Measurements from ENCODE around the gene CTRB1. TPM values are rescaled to one million over a fixed set of nuclear protein-coding genes. Genes with fewer than 3 reads are reported as not detected.

The CTRB1 gene
- total and polyA plus RNA-seq, 4 donors: 3.4 to 17.4 (median 6.3) TPM

DNA sequence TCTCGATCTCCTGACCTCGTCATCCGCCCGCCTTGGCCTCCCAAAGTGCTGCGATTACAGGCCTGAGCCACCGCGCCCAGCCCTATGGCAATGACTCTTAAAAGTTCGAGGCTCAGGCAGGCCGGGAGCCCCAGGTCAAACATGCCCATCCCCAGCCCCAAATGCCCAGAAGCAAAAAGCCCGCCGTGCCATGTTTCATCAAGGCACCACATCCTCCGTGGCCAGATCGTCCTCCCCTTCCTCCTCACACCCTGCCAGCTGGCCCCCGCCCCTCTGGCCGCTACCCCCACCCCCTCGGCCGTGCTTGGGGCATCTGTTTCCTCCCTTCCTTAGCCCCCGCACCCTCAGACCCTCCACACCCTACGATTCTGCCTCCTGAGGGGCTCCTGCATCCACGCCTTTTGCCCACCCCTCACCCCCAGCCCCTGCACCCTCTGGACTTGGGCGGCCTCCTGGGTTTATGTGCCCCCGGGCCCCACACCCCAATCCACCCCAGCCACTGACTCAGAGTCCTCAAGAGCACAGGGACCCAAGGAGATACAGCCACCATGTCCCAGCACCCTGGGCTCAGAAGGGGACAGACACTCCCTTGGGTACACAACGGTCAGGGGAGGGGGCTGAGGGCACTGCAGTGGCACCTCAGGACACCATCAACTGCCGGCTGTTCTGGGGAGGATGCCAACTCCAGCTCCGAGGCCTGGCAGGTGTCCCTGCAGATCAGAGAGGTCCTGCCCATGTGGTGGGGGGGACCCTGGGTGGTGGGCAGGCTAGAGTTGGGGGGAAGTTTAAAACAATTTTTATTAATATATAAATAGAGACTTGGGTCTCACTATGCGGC is 7.1 kb downstream of the CTRB1 start:
- 74% methylated on average over 26 of the region's 26 CpGs for WGBS, 2 donors
- Histone ChIP-seq H3K27ac (ENCODE audit: low read depth in 1 of 2, low read length in 2 of 2) (no peak overlapping the region), H3K36me3 (ENCODE audit: control insufficient read depth in 1 of 2, insufficient read depth in 2 of 2, low read length in 1 of 2) (peaks cover 0 to 8% of the 10 kb centered on the region in 2 donors), H3K4me1 (ENCODE audit: control insufficient read depth in 1 of 2, insufficient read depth in 2 of 2, low read length in 2 of 2) (no peaks in the 10 kb centered on the region), H3K27me3 (ENCODE audit: control insufficient read depth in 1 of 2, insufficient read depth in 2 of 2, low read length in 1 of 2) (no peaks in the 10 kb centered on the region), H3K4me3 (ENCODE audit: low read length in 2 of 2) (no peak overlapping the region), H3K9me3 (ENCODE audit: control insufficient read depth, low read length) (no peaks in the 10 kb centered on the region)
- no peak for DNase-seq
- intact Hi-C loops (cut with DNase I): loop anchor here (2.0 kb wide), 1 partner anchor 19 kb away; the partner anchor contains the start of gene CTRB2 (in 2 of the 2)
- no peak for ATAC-seq (ENCODE audit: low FRiP score)

DNA sequence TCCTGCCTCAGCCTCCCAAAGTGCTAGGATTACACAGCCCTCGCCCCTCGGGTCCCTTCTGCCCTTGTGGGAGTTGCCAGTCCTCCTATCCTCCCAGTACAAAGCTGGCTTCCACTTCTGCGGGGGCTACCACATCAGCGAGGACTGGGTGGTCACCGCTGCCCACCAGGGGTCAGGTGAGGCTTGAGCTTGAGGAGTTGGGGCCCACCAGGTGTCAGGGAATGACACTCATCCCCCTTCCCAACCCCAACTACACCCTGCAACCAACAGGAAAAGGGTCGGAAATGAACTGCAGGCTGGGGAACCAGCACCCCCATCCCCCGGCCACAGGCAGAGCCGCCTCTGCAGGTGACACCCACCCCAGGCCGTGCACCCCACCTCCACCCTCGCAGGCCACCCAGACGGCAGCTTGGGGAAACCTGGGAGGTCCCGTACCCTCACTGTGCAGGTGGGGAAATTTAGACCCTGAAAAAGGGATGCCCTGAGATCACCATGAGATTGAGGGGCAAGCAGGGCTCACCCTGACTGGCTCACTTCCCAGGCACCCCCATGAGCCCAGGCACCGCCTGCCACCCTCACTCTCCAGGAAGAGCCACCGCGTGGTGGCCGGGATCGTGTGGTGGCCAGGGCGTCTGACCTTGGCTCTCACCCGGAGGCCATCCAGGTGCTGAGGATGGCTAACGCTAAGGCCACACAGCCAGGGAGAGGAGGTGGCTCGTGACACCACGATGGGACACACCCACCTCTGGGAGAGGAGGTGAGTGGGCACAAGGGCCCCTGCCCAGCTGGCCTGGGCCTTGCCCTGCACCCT is 8.0 kb downstream of the CTRB1 start:
- H3K27me3 ChIP-seq (ENCODE audit: control insufficient read depth in 1 of 2, insufficient read depth in 2 of 2, low read length in 1 of 2): no peaks in the 10 kb centered on the region
- H3K9me3 ChIP-seq (ENCODE audit: control insufficient read depth, low read length): no peaks in the 10 kb centered on the region
- no peaks in the 10 kb centered on the region for H3K4me1 ChIP-seq (ENCODE audit: control insufficient read depth in 1 of 2, insufficient read depth in 2 of 2, low read length in 2 of 2)
- no peak overlapping the region for H3K27ac ChIP-seq (ENCODE audit: low read depth in 1 of 2, low read length in 2 of 2)
- H3K36me3 ChIP-seq (ENCODE audit: control insufficient read depth in 1 of 2, insufficient read depth in 2 of 2, low read length in 1 of 2): peaks cover 0 to 8% of the 10 kb centered on the region in 2 donors
- ATAC-seq (ENCODE audit: low FRiP score) (no peak), DNase-seq (no peak)
- intact Hi-C loops (cut with DNase I): no loop called here
- H3K4me3 ChIP-seq (ENCODE audit: low read length in 2 of 2): no peak overlapping the region
- 68 to 70% methylated on average over 16 to 22 of the region's 22 CpGs for WGBS, 2 donors

- DNase-seq (peak in 1 of 2 donors; percentile 64), ATAC-seq (ENCODE audit: low FRiP score) (no peak)
- Histone ChIP-seq H3K27ac (ENCODE audit: low read depth in 1 of 2, low read length in 2 of 2) (no peak overlapping the region), H3K4me3 (ENCODE audit: low read length in 2 of 2) (no peak overlapping the region), H3K9me3 (ENCODE audit: control insufficient read depth, low read length) (no peaks in the 10 kb centered on the region), H3K4me1 (ENCODE audit: control insufficient read depth in 1 of 2, insufficient read depth in 2 of 2, low read length in 2 of 2) (no peaks in the 10 kb centered on the region), H3K36me3 (ENCODE audit: control insufficient read depth in 1 of 2, insufficient read depth in 2 of 2, low read length in 1 of 2) (peaks cover 0 to 8% of the 10 kb centered on the region in 2 donors), H3K27me3 (ENCODE audit: control insufficient read depth in 1 of 2, insufficient read depth in 2 of 2, low read length in 1 of 2) (no peaks in the 10 kb centered on the region)
- 77 to 79% methylated on average over 18 of the region's 18 CpGs for WGBS, 2 donors
- intact Hi-C loops (cut with DNase I): no loop called here
Measured at GRCh38 chr16:75227361-75228142, 8.8 kb downstream of the CTRB1 start.

GRCh38 chr16:75228143-75228976 is 9.6 kb downstream of the CTRB1 start:
- DNase-seq (peak in 1 of 2 donors; percentile 61), ATAC-seq (ENCODE audit: low FRiP score) (no peak)
- WGBS, 2 donors: 80 to 82% methylated on average over 17 of the region's 17 CpGs
- Histone ChIP-seq H3K27me3 (ENCODE audit: control insufficient read depth in 1 of 2, insufficient read depth in 2 of 2, low read length in 1 of 2) (no peaks in the 10 kb centered on the region), H3K27ac (ENCODE audit: low read depth in 1 of 2, low read length in 2 of 2) (no peak overlapping the region), H3K9me3 (ENCODE audit: control insufficient read depth, low read length) (no peaks in the 10 kb centered on the region), H3K4me1 (ENCODE audit: control insufficient read depth in 1 of 2, insufficient read depth in 2 of 2, low read length in 2 of 2) (no peaks in the 10 kb centered on the region), H3K4me3 (ENCODE audit: low read length in 2 of 2) (no peak overlapping the region), H3K36me3 (ENCODE audit: control insufficient read depth in 1 of 2, insufficient read depth in 2 of 2, low read length in 1 of 2) (peaks cover 0 to 8% of the 10 kb centered on the region in 2 donors)
- intact Hi-C loops (cut with DNase I): no loop called here

- H3K36me3 ChIP-seq (ENCODE audit: control insufficient read depth in 1 of 2, insufficient read depth in 2 of 2, low read length in 1 of 2): peaks cover 0 to 8% of the 10 kb centered on the region in 2 donors
- WGBS, 2 donors: 84% methylated on average over 48 of the region's 48 CpGs
- no peak overlapping the region for H3K27ac ChIP-seq (ENCODE audit: low read depth in 1 of 2, low read length in 2 of 2)
- DNase-seq (no peak), ATAC-seq (ENCODE audit: low FRiP score) (no peak)
- no peaks in the 10 kb centered on the region for H3K9me3 ChIP-seq (ENCODE audit: control insufficient read depth, low read length)
- H3K27me3 ChIP-seq (ENCODE audit: control insufficient read depth in 1 of 2, insufficient read depth in 2 of 2, low read length in 1 of 2): no peaks in the 10 kb centered on the region
- H3K4me1 ChIP-seq (ENCODE audit: control insufficient read depth in 1 of 2, insufficient read depth in 2 of 2, low read length in 2 of 2): no peaks in the 10 kb centered on the region
- H3K4me3 ChIP-seq (ENCODE audit: low read length in 2 of 2): no peak overlapping the region
- intact Hi-C loops (cut with DNase I): no loop called here
Measured at GRCh38 chr16:75229172-75230031, 10.6 kb downstream of the CTRB1 start.

DNA sequence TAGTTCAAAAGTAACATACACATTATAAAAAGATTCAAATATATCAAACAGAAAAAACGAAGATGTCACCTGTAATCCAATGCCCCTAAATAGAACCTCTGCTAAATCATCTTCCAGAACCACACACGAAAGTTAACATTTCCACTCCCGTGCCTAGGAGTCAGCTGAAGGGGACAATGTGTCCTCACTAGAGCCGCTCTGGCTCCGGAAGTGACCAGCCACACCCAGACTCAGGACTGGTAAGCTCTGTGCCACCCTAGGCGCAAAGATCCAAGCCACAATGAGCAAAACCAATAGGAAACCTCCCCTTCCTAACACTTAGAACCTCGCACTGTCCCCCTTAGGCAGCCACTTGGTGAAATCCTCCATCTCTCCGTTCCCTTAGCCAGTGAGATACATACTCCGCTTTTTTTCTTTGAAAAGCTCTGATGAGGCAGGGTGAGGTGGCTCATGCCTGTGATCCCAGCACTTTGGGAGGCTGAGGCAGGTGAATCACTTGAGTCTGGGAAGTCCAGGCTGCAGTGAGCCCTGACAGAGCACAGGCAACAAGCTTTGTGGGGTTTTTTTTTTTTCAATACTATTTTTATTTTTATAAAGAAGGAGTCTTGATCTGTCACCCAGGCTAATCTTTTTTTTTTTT is 11.8 kb downstream of the CTRB1 start:
- ATAC-seq (ENCODE audit: low FRiP score): no peak

GRCh38 chr16:75231570-75231969 is 12.8 kb downstream of the CTRB1 start:
- Histone ChIP-seq H3K4me1 (ENCODE audit: control insufficient read depth in 1 of 2, insufficient read depth in 2 of 2, low read length in 2 of 2) (no peaks in the 10 kb centered on the region), H3K4me3 (ENCODE audit: low read length in 2 of 2) (no peak overlapping the region), H3K36me3 (ENCODE audit: control insufficient read depth in 1 of 2, insufficient read depth in 2 of 2, low read length in 1 of 2) (peaks cover 0 to 8% of the 10 kb centered on the region in 2 donors), H3K27ac (ENCODE audit: low read depth in 1 of 2, low read length in 2 of 2) (no peak overlapping the region), H3K27me3 (ENCODE audit: control insufficient read depth in 1 of 2, insufficient read depth in 2 of 2, low read length in 1 of 2) (no peaks in the 10 kb centered on the region), H3K9me3 (ENCODE audit: control insufficient read depth, low read length) (no peaks in the 10 kb centered on the region)
- DNase-seq (no peak), ATAC-seq (ENCODE audit: low FRiP score) (no peak)
- WGBS, 2 donors: 80 to 82% methylated on average over 11 of the region's 11 CpGs
- intact Hi-C loops (cut with DNase I): no loop called here

More for the DNA sequence above, 11.8 kb downstream of the CTRB1 start:
- no peaks in the 10 kb centered on the region for H3K27me3 ChIP-seq (ENCODE audit: control insufficient read depth in 1 of 2, insufficient read depth in 2 of 2, low read length in 1 of 2)
- H3K4me3 ChIP-seq (ENCODE audit: low read length in 2 of 2): no peak overlapping the region
- H3K4me1 ChIP-seq (ENCODE audit: control insufficient read depth in 1 of 2, insufficient read depth in 2 of 2, low read length in 2 of 2): no peaks in the 10 kb centered on the region
- H3K36me3 ChIP-seq (ENCODE audit: control insufficient read depth in 1 of 2, insufficient read depth in 2 of 2, low read length in 1 of 2): peaks cover 0 to 8% of the 10 kb centered on the region in 2 donors
- 79% methylated on average over 9 of the region's 9 CpGs for WGBS, 2 donors
- no peak overlapping the region for H3K27ac ChIP-seq (ENCODE audit: low read depth in 1 of 2, low read length in 2 of 2)
- H3K9me3 ChIP-seq (ENCODE audit: control insufficient read depth, low read length): no peaks in the 10 kb centered on the region
- intact Hi-C loops (cut with DNase I): no loop called here
- no peak for DNase-seq

All from aorta (tissue), 5 donors.